Ascending aorta (tissue), 2 donors: ENCODE results near the gene TXNDC8. TPM values are rescaled to one million over a fixed set of nuclear protein-coding genes. Genes with fewer than 3 reads are reported as not detected.

ENCODE experiments used
- DNase-seq, 2 donors: peaks; one replicate each; pipeline ENCODE4 v3.0.0-alpha.2; 2019; ENCODE audit warnings: low spot score in 2 of 2
- H3K27ac ChIP-seq, 2 donors: fragments of 200-600 bp; sonication (generic); one replicate each; pipeline ENCODE4 v1.5.1; 2016 to 2017; ENCODE audit warnings: mild to moderate bottlenecking in 1 of 2
- H3K27me3 ChIP-seq: fragments of 200-600 bp; sonication (generic); one replicate; pipeline ENCODE4 v1.5.1; 2017
- H3K36me3 ChIP-seq, 2 donors: fragments of 200-600 bp; sonication (generic); one replicate each; pipeline ENCODE4 v1.5.1; 2016
- H3K4me1 ChIP-seq, 2 donors: fragments of 200-600 bp; sonication (generic); one replicate each; pipeline ENCODE4 v1.5.1; 2016 to 2017; ENCODE audit warnings: mild to moderate bottlenecking in 1 of 2
- H3K4me3 ChIP-seq, 2 donors: fragments of 200-600 bp; sonication (generic); one replicate each; pipeline ENCODE4 v1.5.1; 2016 to 2017; ENCODE audit warnings: mild to moderate bottlenecking in 1 of 2
- H3K9me3 ChIP-seq, 2 donors: fragments of 200-600 bp; sonication (generic); one replicate each; pipeline ENCODE4 v1.5.1; 2016
- CTCF ChIP-seq, 3 experiments: fragments of 200-600 bp in 2 of 3; fragments of 450-650 bp in 1 of 3; sonication (generic) in 2 of 3; IDR thresholded peaks; one replicate each; pipeline ENCODE4 v1.5.1; 2016 to 2019; ENCODE audit warnings: antibody characterized with exemption in 3 of 3, mild to moderate bottlenecking in 1 of 3, moderate library complexity in 1 of 3
- intact Hi-C: fragments of 100-400 bp; cut with DNase I; formaldehyde crosslinking; loops from one replicate; pipeline ENCODE4 v1.15.1; 2023
- total RNA-seq: library from RNA; depleted of rRNA; stranded (reverse); fragments of >200 nt; gene quantifications from one replicate; pipeline ENCODE4 v1.1.0, GENCODE V29; 2016

Gene TXNDC8
- total RNA-seq, 1 donor from 2014 or later = not detected

DNA sequence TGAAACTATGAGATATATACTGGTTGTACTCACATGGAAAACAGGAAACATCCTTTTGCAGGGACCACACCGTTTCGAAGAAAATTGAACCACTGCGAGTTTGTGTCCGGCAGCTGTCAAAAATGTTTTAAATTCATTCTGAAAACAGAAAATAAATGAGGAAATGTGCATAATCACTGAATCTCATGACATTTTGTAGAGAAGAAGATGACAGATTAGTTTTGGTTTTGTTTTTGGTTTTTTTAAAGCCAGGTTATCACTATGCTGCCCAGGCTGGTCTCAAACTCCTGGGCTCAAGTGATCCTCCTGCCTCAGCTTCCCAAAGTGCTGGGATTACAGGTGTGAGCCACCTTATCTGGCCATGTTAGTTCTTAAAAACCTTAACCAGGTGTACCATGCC, 3.5 kb downstream of the TXNDC8 start:
- DNase-seq = no peak
- intact Hi-C loops = no loop called here
- TF ChIP-seq CTCF (IDR thresholded peaks at IDR 0.05) = no peak

GRCh38 chr9:110332766-110333165, 4.9 kb downstream of the TXNDC8 start:
- TF ChIP-seq CTCF (IDR thresholded peaks at IDR 0.05) = no peak
- H3K27me3 ChIP-seq = no peaks in the 10 kb centered on the region
- H3K4me3 ChIP-seq = no peak overlapping the region
- H3K27ac ChIP-seq = no peak overlapping the region
- no peaks in the 10 kb centered on the region for H3K36me3 ChIP-seq
- intact Hi-C loops = no loop called here
- no peak for DNase-seq
- no peaks in the 10 kb centered on the region for H3K4me1 ChIP-seq
- H3K9me3 ChIP-seq = no peaks in the 10 kb centered on the region

More for the DNA sequence above, 3.5 kb downstream of the TXNDC8 start:
- H3K36me3 ChIP-seq = no peaks in the 10 kb centered on the region
- H3K27ac ChIP-seq = no peak overlapping the region
- H3K9me3 ChIP-seq = no peaks in the 10 kb centered on the region
- H3K27me3 ChIP-seq = no peaks in the 10 kb centered on the region
- H3K4me3 ChIP-seq = no peak overlapping the region
- no peaks in the 10 kb centered on the region for H3K4me1 ChIP-seq

- Histone ChIP-seq H3K36me3 (no peaks in the 10 kb centered on the region), H3K4me1 (no peaks in the 10 kb centered on the region), H3K27ac (no peak overlapping the region), H3K9me3 (no peaks in the 10 kb centered on the region), H3K4me3 (no peak overlapping the region), H3K27me3 (no peaks in the 10 kb centered on the region)
- intact Hi-C loops = no loop called here
- no peak for TF ChIP-seq CTCF (IDR thresholded peaks at IDR 0.05)
- DNase-seq = no peak
These were observed 7.1 kb downstream of the TXNDC8 start for GRCh38 chr9:110330484-110331105.

DNA sequence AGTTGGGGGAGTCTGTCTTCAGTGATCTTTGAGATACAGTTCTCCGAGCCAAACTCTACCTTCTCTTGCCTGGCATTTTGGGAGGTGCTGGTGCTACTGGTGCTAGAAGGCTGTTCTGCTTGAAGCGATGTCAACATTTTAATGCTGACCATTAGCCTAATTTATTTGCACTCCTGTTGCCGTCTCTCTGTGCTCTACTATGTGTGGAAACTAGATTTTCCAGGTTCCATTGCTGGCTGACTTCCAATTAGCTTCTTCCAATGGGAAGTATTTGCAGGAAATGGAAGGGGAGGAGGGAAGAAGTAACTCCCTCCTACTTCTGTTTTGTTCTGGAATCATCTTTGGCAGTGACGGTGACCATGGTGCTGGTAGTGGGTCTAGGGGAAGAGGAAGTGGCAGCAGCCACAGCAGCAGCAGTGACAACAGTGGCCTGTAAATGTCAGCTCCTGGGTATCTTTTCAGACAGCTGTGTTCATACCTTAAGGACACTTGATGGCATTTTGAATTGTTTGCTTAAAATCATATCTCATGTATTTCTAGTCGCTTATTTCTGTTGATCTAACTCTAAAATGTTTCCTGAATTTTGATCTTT, 7.9 kb downstream of the TXNDC8 start:
- Histone ChIP-seq H3K4me1 (no peaks in the 10 kb centered on the region), H3K36me3 (no peaks in the 10 kb centered on the region), H3K4me3 (no peak overlapping the region), H3K27ac (no peak overlapping the region), H3K9me3 (no peaks in the 10 kb centered on the region), H3K27me3 (no peaks in the 10 kb centered on the region)
- no peak for DNase-seq
- no peak for TF ChIP-seq CTCF (IDR thresholded peaks at IDR 0.05)
- intact Hi-C loops = no loop called here

DNA sequence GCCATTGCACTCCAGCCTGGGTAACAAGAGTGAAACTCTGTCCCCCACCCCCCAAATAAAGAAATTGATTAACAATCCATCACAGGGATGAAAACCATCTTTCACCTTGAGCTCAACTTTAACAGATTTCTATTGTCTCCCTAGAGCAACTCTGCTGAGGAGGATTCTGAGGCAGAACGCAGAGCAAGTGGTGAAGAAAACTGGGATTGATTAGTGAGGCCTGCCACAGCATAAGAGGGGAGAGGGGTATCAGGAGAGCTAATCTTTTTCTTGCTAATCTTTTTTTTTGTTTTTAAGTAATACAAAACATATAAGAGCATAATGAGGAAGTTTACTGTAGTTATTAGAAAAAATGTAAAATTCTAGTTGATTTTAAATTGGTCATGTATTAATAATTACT, 8.9 kb downstream of the TXNDC8 start:
- no peak for DNase-seq
- H3K27me3 ChIP-seq = no peaks in the 10 kb centered on the region
- intact Hi-C loops = no loop called here
- no peaks in the 10 kb centered on the region for H3K36me3 ChIP-seq
- no peak overlapping the region for H3K27ac ChIP-seq
- H3K4me1 ChIP-seq = no peaks in the 10 kb centered on the region
- no peak overlapping the region for H3K4me3 ChIP-seq
- no peak for TF ChIP-seq CTCF (IDR thresholded peaks at IDR 0.05)
- H3K9me3 ChIP-seq = no peaks in the 10 kb centered on the region
